ENCODE data around the gene TATDN3. TPM values are rescaled to one million over a fixed set of nuclear protein-coding genes. Genes with fewer than 3 reads are reported as not detected.

TATDN3 gene
- total and polyA plus RNA-seq, 2 of the 8 experiments (the other 6 are each of a cell fraction or from before 2014, with no cell fraction given): 6.9 to 19.4 TPM

DNA sequence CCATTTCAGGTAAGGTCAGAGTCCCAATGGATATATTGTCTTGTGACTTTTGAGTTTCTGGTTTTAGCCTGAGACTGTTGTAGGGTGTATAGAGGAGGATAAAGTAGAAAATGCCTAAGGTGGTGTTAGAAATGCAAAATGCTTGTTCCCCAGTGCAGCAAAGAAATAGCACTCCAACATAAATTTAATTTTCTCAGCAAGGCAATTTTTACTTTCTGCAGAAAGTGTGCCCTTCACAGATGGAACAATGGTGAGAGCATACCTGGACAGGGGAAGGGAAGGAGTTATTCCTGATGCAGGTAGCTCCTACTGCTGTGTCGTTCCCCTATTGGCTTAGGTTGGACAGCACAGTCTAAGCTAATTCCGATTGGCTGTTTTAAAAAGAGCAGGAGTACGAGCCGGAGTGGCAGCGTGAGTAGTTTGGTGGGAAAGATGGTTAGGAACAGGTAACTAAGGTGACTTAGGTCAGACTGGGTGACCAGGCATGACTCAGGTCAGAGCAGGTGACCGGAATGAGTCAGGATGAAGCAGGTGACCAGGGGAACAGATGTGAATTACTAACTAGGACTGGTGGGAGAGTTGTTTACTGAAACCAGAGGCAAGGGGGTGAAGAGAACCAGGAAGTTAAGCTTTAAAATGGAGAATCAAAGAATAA is 34.2 kb downstream of the TATDN3 start:
- no peaks in the 10 kb centered on the region; a peak in 1 of 8 replicates for H3K36me3 ChIP-seq (ENCODE audit: control insufficient read depth in 2 of 4, insufficient read depth in 4 of 4, low read length in 3 of 4)
- H3K14ac ChIP-seq (ENCODE audit: insufficient read length): no peak overlapping the region
- H2BK20ac ChIP-seq (ENCODE audit: low read length): no peak overlapping the region
- peak overlapping the region; percentile 19; the same call in 1 of the 2 replicates for H2BK15ac ChIP-seq (ENCODE audit: low read length)
- no peak overlapping the region for H3K23ac ChIP-seq (ENCODE audit: insufficient read length)
- 85% methylated on average over 6 of the region's 6 CpGs; no CpG with 5 or more reads in 1 of the 2 experiments for WGBS, 2 experiments (ENCODE audit: extremely low coverage in 1 of 2, insufficient coverage in 1 of 2, insufficient read length in 1 of 2, insufficient replicate concordance in 2 of 2, low coverage in 1 of 2, low lambda C conversion rate in 2 of 2, missing lambda C conversion rate in 1 of 2)
- peaks cover 0 to 2% (median 0%) of the 10 kb centered on the region in 4 experiments; a peak in 1 of 7 replicates for H3K4me1 ChIP-seq (replicated peaks in 1 of 4; ENCODE audit: control insufficient read depth in 3 of 4, insufficient read depth in 4 of 4, low read length in 3 of 4)
- ChIA-PET POLR2A (ENCODE audit: partially characterized antibody) (interaction anchor here (2.0 to 2.1 kb wide), 2 partner anchors 32 to 36 kb away, joined by 4 to 7 read pairs; partner anchors contain the start of gene FLVCR1), CTCF (ENCODE audit: partially characterized antibody) (interaction anchor here (1.0 to 2.9 kb wide), 2 partner anchors 8 to 12 kb away, joined by 3 to 12 read pairs; no protein-coding TSS in a partner anchor)
- peak overlapping the region; percentile 66; the same call in 1 of the 2 replicates for H2BK5ac ChIP-seq (ENCODE audit: low read depth, low read length)
- no peak overlapping the region for H3K27ac ChIP-seq (ENCODE audit: low read depth, low read length)
- no peaks in the 10 kb centered on the region for H3K79me2 ChIP-seq (ENCODE audit: control insufficient read depth in 1 of 2, insufficient read depth in 2 of 2, low read length in 2 of 2)
- H2BK120ac ChIP-seq (replicated peaks; ENCODE audit: low read depth, low read length): no peak overlapping the region
- no peak overlapping the region for H3K4me2 ChIP-seq (ENCODE audit: insufficient read depth in 1 of 2, low read depth in 2 of 2, low read length in 2 of 2)
- H3K4me3 ChIP-seq (ENCODE audit: extremely low read depth in 1 of 4, insufficient read depth in 2 of 4, low read depth in 3 of 4, low read length in 4 of 4): no peak overlapping the region
- H4K91ac ChIP-seq (replicated peaks; ENCODE audit: insufficient read length, low read length): no peak overlapping the region
- DNase-seq (ENCODE audit: low read depth in 1 of 2, low spot score in 2 of 2) (no peak), FAIRE-seq (no peak)
- H2AK5ac ChIP-seq (ENCODE audit: low read depth, low read length): no peak overlapping the region
- H4K5ac ChIP-seq (ENCODE audit: insufficient read length, low read depth, low read length): no peak overlapping the region
- H3K79me1 ChIP-seq (ENCODE audit: low read depth, low read length): no peaks in the 10 kb centered on the region
- H3K18ac ChIP-seq (ENCODE audit: extremely low read depth, low read length): no peak overlapping the region
- H3K56ac ChIP-seq (replicated peaks; ENCODE audit: insufficient read length, low read depth, low read length): no peak overlapping the region
- peak overlapping the region; percentile 90; the same call in 1 of the 2 replicates for H2BK12ac ChIP-seq (ENCODE audit: low read depth, low read length)
- no peak overlapping the region for H3K4ac ChIP-seq (replicated peaks; ENCODE audit: insufficient read length, low read depth, low read length)
- no peaks in the 10 kb centered on the region for H3K23me2 ChIP-seq (ENCODE audit: low read depth, low read length)
- H3K9ac ChIP-seq (replicated peaks in 1 of 4; ENCODE audit: extremely low read depth in 1 of 4, low read depth in 3 of 4, low read length in 3 of 4): no peak overlapping the region
- H3K9me3 ChIP-seq (ENCODE audit: insufficient read depth in 2 of 2, low read depth in 1 of 2, low read length in 1 of 2): no peaks in the 10 kb centered on the region
- peak overlapping the region; percentile 34; the same call in 1 of the 2 replicates for H2AFZ ChIP-seq (ENCODE audit: low read length)
- no peak overlapping the region for H4K8ac ChIP-seq (ENCODE audit: extremely low read depth, insufficient read depth, low read length)
- H3K27me3 ChIP-seq (replicated peaks in 1 of 4; ENCODE audit: control insufficient read depth in 3 of 4, extremely low read depth in 1 of 4, insufficient read depth in 3 of 4, low read length in 3 of 4): no peaks in the 10 kb centered on the region
- no peaks in the 10 kb centered on the region for H4K20me1 ChIP-seq (replicated peaks in 1 of 2; ENCODE audit: control insufficient read depth in 1 of 2, insufficient read depth in 2 of 2, low read length in 2 of 2)
- no peak for TF ChIP-seq BRCA1 (IDR thresholded peaks at IDR 0.05; ENCODE audit: low read depth, low read length)
- TF ChIP-seq SIN3A (conservative IDR thresholded peaks at IDR 0.05 in 1 of 2, IDR thresholded peaks at IDR 0.05 in 1 of 2; ENCODE audit: low read depth in 1 of 2, low read length in 2 of 2): no peak
- TF ChIP-seq RNF2 (IDR thresholded peaks at IDR 0.05; ENCODE audit: borderline replicate concordance, low read depth, low read length, missing control alignments, poor library complexity, severe bottlenecking): no peak
- no peak for TF ChIP-seq TCF12 (IDR thresholded peaks at IDR 0.05; ENCODE audit: low read depth, low read length)
- no peak for TF ChIP-seq SP1 (IDR thresholded peaks at IDR 0.05; ENCODE audit: low read depth, low read length)
- no peak for TF ChIP-seq MAFK (IDR thresholded peaks at IDR 0.05; ENCODE audit: low read depth, low read length)
- peak; percentile 58; the same call in 1 of the 2 replicates for TF ChIP-seq RFX5 (IDR thresholded peaks at IDR 0.05; ENCODE audit: borderline replicate concordance, low read depth, low read length)
- peak; percentile 27; the same call in 1 of the 2 replicates for TF ChIP-seq BACH1 (IDR thresholded peaks at IDR 0.05; ENCODE audit: low read length)
- no peak for TF ChIP-seq POU5F1 (IDR thresholded peaks at IDR 0.05; ENCODE audit: low read depth, low read length)
- no peak for TF ChIP-seq CBX8 (IDR thresholded peaks at IDR 0.05; ENCODE audit: borderline replicate concordance, low read depth, low read length)
- peak; percentile 66 for TF ChIP-seq E2F6 (IDR thresholded peaks at IDR 0.05)
